Hepatocyte (in vitro differentiated cells): Measurements from ENCODE around the gene METAP2. TPM values are rescaled to one million over a fixed set of nuclear protein-coding genes. Genes with fewer than 3 reads are reported as not detected.
"Not testable (repeated sequence)": the region's sequence is repeated elsewhere in the genome, so short reads cannot be mapped to it uniquely, and the experiment has no call there.

ENCODE experiments used
- DNase-seq: peaks from one replicate; pipeline ENCODE4 v3.0.0-alpha.2; 2016; ENCODE audit warnings: low spot score
- H2AFZ ChIP-seq: fragments of 200-600 bp; sonication (generic); 2 replicates; pipeline ENCODE4 v1.6.0; 2016; ENCODE audit warnings: antibody characterized with exemption, mild to moderate bottlenecking
- H3K27ac ChIP-seq: fragments of 200-600 bp; sonication (generic); 2 replicates; pipeline ENCODE4 v1.5.1; 2016; ENCODE audit warnings: mild to moderate bottlenecking
- H3K27me3 ChIP-seq: fragments of 200-600 bp; sonication (generic); 2 replicates; pipeline ENCODE4 v1.6.1; 2016
- H3K36me3 ChIP-seq: fragments of 200-600 bp; sonication (generic); replicated peaks from 2 replicates; pipeline ENCODE4 v1.5.1; 2016; ENCODE audit warnings: low read depth; ENCODE audit not compliant: insufficient read depth
- H3K4me1 ChIP-seq: fragments of 200-600 bp; sonication (generic); 2 replicates; pipeline ENCODE4 v1.5.1; 2016; ENCODE audit warnings: mild to moderate bottlenecking, moderate library complexity; ENCODE audit not compliant: insufficient read depth
- H3K4me2 ChIP-seq: fragments of 200-600 bp; sonication (generic); 2 replicates; pipeline ENCODE4 v1.6.0; 2016
- H3K4me3 ChIP-seq: fragments of 200-600 bp; sonication (generic); 2 replicates; pipeline ENCODE4 v1.5.1; 2016; ENCODE audit warnings: mild to moderate bottlenecking
- H3K79me2 ChIP-seq: fragments of 200-600 bp; sonication (generic); 2 replicates; pipeline ENCODE4 v1.6.0; 2017; ENCODE audit warnings: mild to moderate bottlenecking
- H3K9me2 ChIP-seq: fragments of 200-600 bp; sonication (generic); replicated peaks from 2 replicates; pipeline ENCODE4 v1.6.0; 2017; ENCODE audit warnings: mild to moderate bottlenecking; ENCODE audit not compliant: insufficient read depth
- H3K9me3 ChIP-seq: fragments of 200-600 bp; sonication (generic); 2 replicates; pipeline ENCODE4 v1.5.1; 2016; ENCODE audit warnings: low read depth, mild to moderate bottlenecking
- H4K20me1 ChIP-seq: fragments of 200-600 bp; sonication (generic); 2 replicates; pipeline ENCODE4 v1.6.0; 2016; ENCODE audit warnings: mild to moderate bottlenecking; ENCODE audit not compliant: insufficient read depth, poor library complexity, severe bottlenecking
- CTCF ChIP-seq: fragments of 200-600 bp; sonication (generic); IDR thresholded peaks from 2 replicates; pipeline ENCODE4 v1.5.1; 2016; ENCODE audit warnings: antibody characterized with exemption, mild to moderate bottlenecking; ENCODE audit not compliant: poor library complexity
- EZH2 ChIP-seq: fragments of 200-600 bp; sonication (generic); IDR thresholded peaks from 2 replicates; pipeline ENCODE4 v1.6.1; 2016; ENCODE audit warnings: antibody characterized with exemption, mild to moderate bottlenecking, borderline replicate concordance
- EZH2phosphoT487 ChIP-seq: fragments of 200-600 bp; sonication (generic); IDR thresholded peaks from one replicate; pipeline ENCODE4 v1.6.1; 2018; ENCODE audit warnings: antibody characterized with exemption, mild to moderate bottlenecking, low read depth, moderate library complexity; ENCODE audit not compliant: unreplicated experiment, severe bottlenecking
- WGBS: methylation state at CpG from one replicate; pipeline ENCODE4 v1.1.6; 2016; ENCODE audit warnings: low lambda C conversion rate; ENCODE audit errors: missing lambda C conversion rate; 5-methylcytosine and 5-hydroxymethylcytosine counted together
- polyA plus RNA-seq: library from polyadenylated mRNA; unstranded; fragments of >200 nt; fragmentation: Nextera tagmentation; extraction: Ambion mirVana; gene quantifications from 2 replicates; pipeline ENCODE4 v1.2.1, GENCODE V29; 2016
- total RNA-seq: library from RNA; depleted of rRNA; stranded (reverse); fragments of >200 nt; gene quantifications from 2 replicates; pipeline ENCODE4 v1.2.3, GENCODE V29; 2014

METAP2 gene
- total and polyA plus RNA-seq, 2 experiments from 2014 or later: 44.7 to 69.7 TPM

- peaks cover 11% of the 10 kb centered on the region for H3K4me1 ChIP-seq
- no peak overlapping the region for H3K4me2 ChIP-seq
- no peak overlapping the region for H2AFZ ChIP-seq
- H3K4me3 ChIP-seq: no peak overlapping the region
- 80% methylated on average over 2 of the region's 2 CpGs for WGBS
- H3K9me2 ChIP-seq: no peaks in the 10 kb centered on the region
- H3K27ac ChIP-seq: no peak overlapping the region
- TF ChIP-seq CTCF (no peak), EZH2 (no peak), EZH2phosphoT487 (no peak)
- DNase-seq: no peak
- H3K9me3 ChIP-seq: no peaks in the 10 kb centered on the region
- H3K79me2 ChIP-seq: peaks cover 90% of the 10 kb centered on the region
- H3K27me3 ChIP-seq: no peaks in the 10 kb centered on the region
- H3K36me3 ChIP-seq: no peaks in the 10 kb centered on the region
- H4K20me1 ChIP-seq: peaks cover 48% of the 10 kb centered on the region
Observed at GRCh38 chr12:95480230-95480629, 6.3 kb downstream of the METAP2 start.

GRCh38 chr12:95481072-95481471, 7.1 kb downstream of the METAP2 start:
- Histone ChIP-seq H4K20me1 (peaks cover 39% of the 10 kb centered on the region), H3K27ac (no peak overlapping the region), H3K4me2 (no peak overlapping the region), H3K9me3 (no peaks in the 10 kb centered on the region), H3K9me2 (no peaks in the 10 kb centered on the region), H3K36me3 (no peaks in the 10 kb centered on the region), H3K4me1 (peaks cover 2% of the 10 kb centered on the region), H3K27me3 (no peaks in the 10 kb centered on the region), H3K79me2 (peaks cover 86% of the 10 kb centered on the region), H3K4me3 (no peak overlapping the region), H2AFZ (no peak overlapping the region)
- DNase-seq: no peak
- 96% methylated on average over 3 of the region's 3 CpGs for WGBS
- TF ChIP-seq CTCF: no peak
- no peak for TF ChIP-seq EZH2phosphoT487
- TF ChIP-seq EZH2: no peak

- Histone ChIP-seq H4K20me1 (peaks cover 38% of the 10 kb centered on the region), H3K4me1 (no peaks in the 10 kb centered on the region), H3K36me3 (no peaks in the 10 kb centered on the region)
Observed at GRCh38 chr12:95481888-95482287, 7.9 kb downstream of the METAP2 start.

GRCh38 chr12:95482564-95482963, 8.6 kb downstream of the METAP2 start:
- not testable (repeated sequence) for DNase-seq, H3K4me1 ChIP-seq, H3K9me3 ChIP-seq, H3K27me3 ChIP-seq, H3K4me3 ChIP-seq, H3K9me2 ChIP-seq, H3K4me2 ChIP-seq, H3K27ac ChIP-seq, H2AFZ ChIP-seq, H3K36me3 ChIP-seq
- Histone ChIP-seq H3K79me2 (peaks cover 75% of the 10 kb centered on the region), H4K20me1 (peaks cover 38% of the 10 kb centered on the region)
- WGBS: 97% methylated on average over 6 of the region's 6 CpGs

More at GRCh38 chr12:95481888-95482287, 7.9 kb downstream of the METAP2 start:
- DNase-seq: no peak
- Histone ChIP-seq H3K4me2 (no peak overlapping the region), H3K9me3 (no peaks in the 10 kb centered on the region), H3K27ac (no peak overlapping the region), H3K9me2 (no peaks in the 10 kb centered on the region), H3K27me3 (no peaks in the 10 kb centered on the region), H3K4me3 (no peak overlapping the region), H2AFZ (no peak overlapping the region), H3K79me2 (peaks cover 78% of the 10 kb centered on the region)
- no peak for TF ChIP-seq CTCF
- TF ChIP-seq EZH2phosphoT487: no peak
- TF ChIP-seq EZH2: no peak
- 96% methylated on average over 7 of the region's 7 CpGs for WGBS
